Pancreas (tissue), 10 donors: Measurements from ENCODE around the gene DMAC2L. TPM values are rescaled to one million over a fixed set of nuclear protein-coding genes. Genes with fewer than 3 reads are reported as not detected.
A peak's percentile ranks its signal among the peaks of the same experiment; 100 is the strongest.
"Not testable (repeated sequence)": the region's sequence is repeated elsewhere in the genome, so short reads cannot be mapped to it uniquely, and the experiment has no call there.

ENCODE experiments used
- ATAC-seq, 4 donors: fragments of 200-7000 bp; cut with Tn5 transposase; one replicate each; pipeline versions ENCODE4 v1.8.0 to v1.9.1; 2020; ENCODE audit warnings: mild to moderate bottlenecking in 4 of 4, moderate library complexity in 4 of 4
- DNase-seq, 6 donors: peaks; one replicate each; pipeline ENCODE4 v3.0.0-alpha.2; 2020
- FAIRE-seq: peaks from 2 replicates; lab custom pipeline; 2012; peaks lifted over from hg19 to GRCh38; lab: Jason Lieb, UNC
- H3K27ac ChIP-seq, 4 donors: fragments of 200-600 bp; sonication (generic); 1 replicate in 3 of 4; 2 replicates in 1 of 4; pipeline versions ENCODE4 v1.5.0 to v1.8.0; 2020
- H3K27me3 ChIP-seq, 4 donors: fragments of 200-600 bp; one replicate each; pipeline ENCODE4 v1.8.0; 2021
- H3K36me3 ChIP-seq, 3 donors: fragments of 200-600 bp; sonication (generic) in 1 of 3; one replicate each; pipeline versions ENCODE4 v1.5.0 to v1.8.0; 2020 to 2021
- H3K4me1 ChIP-seq, 3 donors: fragments of 200-600 bp; one replicate each; pipeline ENCODE4 v1.8.0; 2021
- H3K4me3 ChIP-seq, 4 donors: fragments of 200-600 bp; sonication (generic) in 2 of 4; one replicate each; pipeline versions ENCODE4 v1.5.0 to v1.8.0; 2020 to 2021
- H3K9me3 ChIP-seq, 4 donors: fragments of 200-600 bp; one replicate each; pipeline ENCODE4 v1.8.0; 2021
- WGBS, 2 donors: extraction: QIAGEN DNeasy Blood & Tissue Kit; methylation state at CpG; one replicate each; pipeline ENCODE4 v1.1.7; 2013; 5-methylcytosine and 5-hydroxymethylcytosine counted together
- intact Hi-C, 3 donors: fragments of 100-400 bp; cut with DNase I; formaldehyde crosslinking; loops; one replicate each; pipeline versions ENCODE4 v1.11.1 to v1.14.2; 2022
- polyA plus RNA-seq, 2 donors: library from polyadenylated mRNA; stranded (reverse); fragments of 200-250 nt; gene quantifications; one replicate each; pipeline ENCODE4 v1.2.3, GENCODE V29; 2013
- total RNA-seq, 6 donors: library from RNA; stranded (reverse); fragmentation: NEBNext Ultra II Directional in 4 of 6; extraction: Animal tissue kit (Norgen Biotek cat#: 25700) in 4 of 6; gene quantifications; one replicate each; pipeline versions ENCODE4 v1.2.1 to v1.2.4, GENCODE V29; 2021 to 2023
- TF ChIP-seq, protein P1 (sequence below), 4 donors: fragments of 200-600 bp; sonication (generic) in 3 of 4; IDR thresholded peaks; one replicate each; pipeline versions ENCODE4 v1.5.0 to v1.8.0; 2021; ENCODE audit warnings: antibody characterized with exemption in 4 of 4
- donor health status: healthy with polysubstance abuse.
- donor health status: DM: no; HTN: no; CAD: no; lungs with moderate emphysema.
- donor health status: DM: no; HTN: no; CAD: no.
- donor health status: control.
- donor health status: control.
- donor health status: Bipolar disorder and iron deficiency.
- donor health status: DM: yes; HTN: yes; CAD: no.
- donor health status: DM: no; HTN: no; CAD: no.
- donor health status: DM: no; HTN: no; CAD: no.
- donor health status: DM: yes; HTN: yes; CAD: no.

The DMAC2L gene
- total and polyA plus RNA-seq, 8 donors = 8.3 to 17.7 (median 9.9) TPM

GRCh38 chr14:50357124-50357523 is 45.0 kb downstream of the DMAC2L start:
- ATAC-seq = no peak
- TF ChIP-seq, protein P1, sequence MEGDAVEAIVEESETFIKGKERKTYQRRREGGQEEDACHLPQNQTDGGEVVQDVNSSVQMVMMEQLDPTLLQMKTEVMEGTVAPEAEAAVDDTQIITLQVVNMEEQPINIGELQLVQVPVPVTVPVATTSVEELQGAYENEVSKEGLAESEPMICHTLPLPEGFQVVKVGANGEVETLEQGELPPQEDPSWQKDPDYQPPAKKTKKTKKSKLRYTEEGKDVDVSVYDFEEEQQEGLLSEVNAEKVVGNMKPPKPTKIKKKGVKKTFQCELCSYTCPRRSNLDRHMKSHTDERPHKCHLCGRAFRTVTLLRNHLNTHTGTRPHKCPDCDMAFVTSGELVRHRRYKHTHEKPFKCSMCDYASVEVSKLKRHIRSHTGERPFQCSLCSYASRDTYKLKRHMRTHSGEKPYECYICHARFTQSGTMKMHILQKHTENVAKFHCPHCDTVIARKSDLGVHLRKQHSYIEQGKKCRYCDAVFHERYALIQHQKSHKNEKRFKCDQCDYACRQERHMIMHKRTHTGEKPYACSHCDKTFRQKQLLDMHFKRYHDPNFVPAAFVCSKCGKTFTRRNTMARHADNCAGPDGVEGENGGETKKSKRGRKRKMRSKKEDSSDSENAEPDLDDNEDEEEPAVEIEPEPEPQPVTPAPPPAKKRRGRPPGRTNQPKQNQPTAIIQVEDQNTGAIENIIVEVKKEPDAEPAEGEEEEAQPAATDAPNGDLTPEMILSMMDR (IDR thresholded peaks at IDR 0.05) = no peak
- DNase-seq = no peak
- Histone ChIP-seq H3K4me1 (peaks cover 0 to 6% (median 0%) of the 10 kb centered on the region in 3 donors), H3K36me3 (no peaks in the 10 kb centered on the region), H3K27me3 (no peaks in the 10 kb centered on the region), H3K27ac (no peak overlapping the region), H3K4me3 (no peak overlapping the region), H3K9me3 (no peaks in the 10 kb centered on the region)
- no peak for FAIRE-seq
- WGBS, 2 donors = 84 to 91% methylated on average over 6 of the region's 6 CpGs
- intact Hi-C loops = no loop called here

DNA sequence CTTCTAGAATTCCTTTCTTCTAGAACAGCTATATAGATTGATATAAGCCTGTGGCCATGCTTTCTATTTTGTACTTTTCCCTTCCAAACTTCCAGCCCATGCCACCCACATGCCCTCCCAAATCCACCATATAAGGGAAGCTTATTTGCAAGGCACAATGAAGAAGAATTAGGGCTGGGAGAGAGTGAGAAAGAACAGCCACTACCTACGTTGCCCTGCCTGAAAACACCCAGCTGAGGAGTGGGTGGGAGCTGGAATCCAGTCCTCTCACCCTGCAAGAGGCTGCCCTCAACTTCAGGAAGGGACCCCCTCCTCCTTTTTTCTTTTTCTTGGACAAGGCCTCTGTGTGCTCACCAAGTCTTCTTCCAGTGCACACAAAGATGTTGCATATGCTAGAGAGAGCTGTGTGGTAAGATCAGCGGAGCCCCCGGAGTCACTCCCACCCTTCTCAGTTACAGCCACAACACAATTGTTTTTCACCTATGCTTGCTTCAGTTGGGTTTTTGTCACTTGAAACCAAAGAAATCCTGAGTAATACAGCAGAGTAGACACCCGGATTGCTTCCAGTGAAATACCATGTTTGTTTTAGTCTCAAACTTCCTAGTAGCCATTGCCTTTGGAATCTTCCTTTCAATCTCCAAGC is 45.8 kb downstream of the DMAC2L start:
- no peak overlapping the region for H3K27ac ChIP-seq
- no peaks in the 10 kb centered on the region for H3K36me3 ChIP-seq
- ATAC-seq (no peak), FAIRE-seq (no peak), DNase-seq (no peak)
- TF ChIP-seq, protein P1 (IDR thresholded peaks at IDR 0.05) = no peak
- H3K27me3 ChIP-seq = no peaks in the 10 kb centered on the region
- 82 to 88% methylated on average over 4 of the region's 4 CpGs for WGBS, 2 donors
- H3K9me3 ChIP-seq = no peaks in the 10 kb centered on the region
- H3K4me1 ChIP-seq = peaks cover 0 to 6% (median 0%) of the 10 kb centered on the region in 3 donors
- intact Hi-C loops = no loop called here
- no peak overlapping the region for H3K4me3 ChIP-seq

GRCh38 chr14:50359631-50360030 is 47.5 kb downstream of the DMAC2L start:
- TF ChIP-seq, protein P1 (IDR thresholded peaks at IDR 0.05) = no peak
- H3K27ac ChIP-seq = no peak overlapping the region
- no peaks in the 10 kb centered on the region for H3K36me3 ChIP-seq
- 16 to 18% methylated on average over 5 of the region's 5 CpGs for WGBS, 2 donors
- ATAC-seq (peak; percentile 31 to 63 (median 47)), FAIRE-seq (no peak), DNase-seq (no peak)
- no peaks in the 10 kb centered on the region for H3K27me3 ChIP-seq
- H3K4me1 ChIP-seq = peaks cover 0 to 12% (median 7%) of the 10 kb centered on the region in 3 donors
- no peaks in the 10 kb centered on the region for H3K9me3 ChIP-seq
- no peak overlapping the region for H3K4me3 ChIP-seq
- intact Hi-C loops = no loop called here

DNA sequence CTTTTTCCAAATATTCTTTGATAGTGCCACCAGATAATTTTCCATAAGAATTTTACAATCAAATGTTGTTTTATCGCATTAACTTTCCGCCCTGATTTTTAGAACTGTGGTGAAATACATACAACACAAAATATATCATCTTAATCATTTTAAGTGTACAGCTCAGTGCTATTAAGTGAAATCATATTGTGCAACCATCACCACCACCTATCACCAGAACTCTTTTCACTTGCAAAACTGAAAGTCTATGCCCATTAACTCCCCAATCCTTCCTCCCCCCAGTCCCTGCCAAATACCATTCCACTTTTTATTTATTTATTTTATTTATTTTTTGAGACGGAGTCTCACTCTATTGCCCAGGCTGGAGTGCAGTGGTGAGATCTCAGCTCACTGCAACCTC is 48.0 kb downstream of the DMAC2L start:
- DNase-seq (no peak), FAIRE-seq (no peak), ATAC-seq (no peak)
- H3K9me3 ChIP-seq = no peaks in the 10 kb centered on the region
- intact Hi-C loops = no loop called here
- H3K27me3 ChIP-seq = no peaks in the 10 kb centered on the region
- no peak overlapping the region for H3K4me3 ChIP-seq
- peaks cover 3 to 16% (median 11%) of the 10 kb centered on the region in 3 donors for H3K4me1 ChIP-seq
- H3K36me3 ChIP-seq = no peaks in the 10 kb centered on the region
- H3K27ac ChIP-seq = no peak overlapping the region
- TF ChIP-seq, protein P1 (IDR thresholded peaks at IDR 0.05) = no peak
- 62 to 79% methylated on average over 3 of the region's 3 CpGs for WGBS, 2 donors

DNA sequence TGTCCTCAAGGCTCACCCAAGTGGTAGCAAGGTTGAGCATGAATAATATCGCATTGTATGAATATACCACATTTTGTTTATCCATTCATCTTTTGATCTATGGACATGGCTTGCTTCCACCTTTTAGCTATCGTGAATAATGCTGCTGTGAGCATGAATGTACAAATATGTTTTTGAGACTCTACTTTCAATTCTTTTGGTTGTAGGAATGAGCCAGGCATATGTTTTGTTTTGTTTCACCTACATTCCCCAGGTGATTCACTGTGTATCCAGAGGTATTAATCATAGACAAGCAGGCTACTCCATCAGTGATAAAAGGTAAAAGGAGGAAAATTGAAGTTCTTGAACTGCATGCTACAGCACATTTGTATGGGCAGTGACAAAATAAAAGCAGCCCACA is 48.7 kb downstream of the DMAC2L start:
- WGBS, 2 donors = 86 to 89% methylated on average over 2 of the region's 2 CpGs
- no peak overlapping the region for H3K27ac ChIP-seq
- H3K4me3 ChIP-seq = no peak overlapping the region
- H3K4me1 ChIP-seq = peaks cover 6 to 23% (median 14%) of the 10 kb centered on the region in 3 donors
- no peaks in the 10 kb centered on the region for H3K9me3 ChIP-seq
- TF ChIP-seq, protein P1 (IDR thresholded peaks at IDR 0.05) = no peak
- no peaks in the 10 kb centered on the region for H3K36me3 ChIP-seq
- intact Hi-C loops = no loop called here
- no peak for DNase-seq
- no peaks in the 10 kb centered on the region for H3K27me3 ChIP-seq
- no peak for ATAC-seq
- FAIRE-seq = no peak

DNA sequence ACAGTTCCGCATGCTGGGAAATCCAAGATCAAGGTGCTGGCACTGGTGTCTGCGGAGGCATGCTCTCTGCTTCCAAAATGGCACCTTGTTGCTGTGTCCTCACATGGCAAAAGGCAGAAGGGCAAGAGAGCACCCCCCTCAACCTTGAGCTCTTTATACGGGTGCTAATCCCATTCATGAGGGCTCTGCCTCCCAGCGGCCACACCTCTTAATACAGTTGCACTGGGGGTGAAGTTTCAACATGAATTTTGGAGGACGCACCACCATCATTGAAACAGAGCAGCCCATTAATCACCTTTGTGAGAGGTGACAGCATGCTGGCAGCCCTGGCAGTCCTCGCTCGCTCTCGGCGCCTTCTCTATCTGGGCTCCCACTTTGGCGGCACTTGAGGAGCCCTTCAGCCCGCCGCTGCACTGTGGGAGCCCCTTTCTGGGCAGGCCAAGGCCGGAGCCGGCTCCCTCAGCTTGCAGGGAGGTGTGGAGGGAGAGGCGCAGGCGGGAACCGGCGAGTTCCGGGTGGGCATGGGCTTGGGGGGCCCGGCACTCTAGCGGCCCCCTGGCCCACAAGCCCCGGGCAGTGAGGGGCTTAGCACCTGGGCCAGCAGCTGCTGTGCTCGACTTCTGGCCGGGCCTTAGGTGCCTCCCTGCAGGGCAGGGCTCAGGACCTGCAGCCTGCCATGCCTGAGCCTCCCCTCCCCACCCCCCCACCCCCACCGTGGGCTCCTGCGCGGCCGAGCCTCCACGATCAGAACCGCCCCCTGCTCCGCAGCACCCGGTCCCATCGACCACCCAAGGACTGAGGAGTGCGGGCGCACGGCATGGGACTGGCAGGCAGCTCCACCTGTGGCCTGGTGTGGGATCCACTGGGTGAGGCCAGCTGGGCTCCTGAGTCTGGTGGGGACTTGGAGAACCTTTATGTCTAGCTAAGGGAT is 49.6 kb downstream of the DMAC2L start:
- FAIRE-seq, ATAC-seq, intact Hi-C loops, DNase-seq, H3K27ac ChIP-seq, H3K27me3 ChIP-seq, H3K9me3 ChIP-seq, H3K36me3 ChIP-seq, H3K4me3 ChIP-seq: not testable (repeated sequence)
- 96 to 99% methylated on average over 34 to 36 of the region's 36 CpGs for WGBS, 2 donors
- H3K4me1 ChIP-seq = peaks cover 6 to 31% (median 20%) of the 10 kb centered on the region in 3 donors
